Glutamatergic neuron (in vitro differentiated cells): Measurements from ENCODE around the gene EML6. TPM values are rescaled to one million over a fixed set of nuclear protein-coding genes. Genes with fewer than 3 reads are reported as not detected.

Source experiments
- DNase-seq: peaks from one replicate; pipeline ENCODE4 v3.0.0; 2022
- H3K27ac Mint-ChIP-seq: one replicate; pipeline ENCODE4 v1.8.0; 2020; ENCODE audit warnings: mild to moderate bottlenecking, mixed read lengths, inconsistent platforms; ENCODE audit not compliant: unreplicated experiment
- H3K27me3 Mint-ChIP-seq: one replicate; pipeline ENCODE4 v1.8.0; 2020; ENCODE audit warnings: mild to moderate bottlenecking, moderate library complexity, mixed read lengths, inconsistent platforms; ENCODE audit not compliant: unreplicated experiment
- H3K36me3 Mint-ChIP-seq: one replicate; pipeline ENCODE4 v1.8.0; 2020; ENCODE audit warnings: mild to moderate bottlenecking, mixed read lengths, inconsistent platforms; ENCODE audit not compliant: unreplicated experiment
- H3K4me1 Mint-ChIP-seq: one replicate; pipeline ENCODE4 v1.8.0; 2020; ENCODE audit warnings: mild to moderate bottlenecking, low read depth, mixed read lengths, inconsistent platforms; ENCODE audit not compliant: unreplicated experiment
- H3K4me3 Mint-ChIP-seq: one replicate; pipeline ENCODE4 v1.8.0; 2020; ENCODE audit warnings: mild to moderate bottlenecking, mixed read lengths, inconsistent platforms; ENCODE audit not compliant: unreplicated experiment
- H3K9me3 Mint-ChIP-seq: one replicate; pipeline ENCODE4 v1.8.0; 2020; ENCODE audit warnings: mild to moderate bottlenecking, moderate library complexity, mixed read lengths, inconsistent platforms; ENCODE audit not compliant: unreplicated experiment
- total RNA-seq: library from RNA; stranded (reverse); fragmentation: NEBNext Ultra II Directional; extraction: Animal tissue kit (Norgen Biotek cat#: 25700); gene quantifications from one replicate; pipeline ENCODE4 v1.2.1, GENCODE V29; 2021; ENCODE audit not compliant: unreplicated experiment
- TF ChIP-seq, protein P1 (sequence below): fragments of 200-600 bp; sonication (generic); IDR thresholded peaks from one replicate; pipeline ENCODE4 v1.5.0; 2021; ENCODE audit not compliant: partially characterized antibody, unreplicated experiment

EML6 gene
- total RNA-seq, 1 donor from 2014 or later: 0.91 TPM

DNA sequence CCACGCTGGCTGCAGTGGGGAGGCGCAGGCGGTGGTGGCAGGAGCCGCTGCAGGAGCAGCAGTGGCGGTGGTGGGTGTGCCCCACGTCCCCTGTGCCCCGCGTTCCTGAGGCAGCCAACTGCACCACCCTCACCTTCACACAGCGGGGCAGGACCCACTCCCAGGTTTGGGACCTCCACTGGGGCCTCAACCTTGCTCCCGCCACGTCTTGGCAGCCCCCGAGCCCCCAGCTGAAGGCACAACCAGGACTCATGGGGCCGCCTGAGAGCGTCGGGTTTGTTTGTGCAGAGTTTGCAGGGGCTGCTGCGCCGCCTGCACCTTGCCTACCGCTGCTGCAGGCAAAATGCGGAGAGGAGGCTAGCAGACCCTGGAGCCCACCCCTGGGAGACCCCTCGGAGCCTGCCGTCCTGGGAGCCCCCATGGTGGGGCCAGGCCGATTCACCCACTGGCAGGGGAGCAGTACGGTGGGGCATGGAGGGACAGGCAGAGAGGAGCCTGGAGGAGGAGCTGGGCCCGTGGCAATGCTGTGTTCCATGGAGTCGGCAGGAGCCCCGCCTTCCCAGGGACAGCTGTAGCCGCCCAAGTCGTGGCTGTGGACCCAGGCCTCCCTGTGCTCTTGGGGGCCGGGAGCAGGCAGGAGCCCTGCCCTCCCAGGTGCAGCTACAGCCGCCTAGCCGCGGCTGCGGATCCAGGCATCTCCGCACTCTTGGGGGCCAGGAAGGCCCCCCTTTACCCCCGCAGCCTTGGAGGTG, 14.7 kb upstream of the EML6 start:
- no peak overlapping the region for H3K27ac Mint-ChIP-seq
- no peaks in the 10 kb centered on the region for H3K4me1 Mint-ChIP-seq
- peaks cover 3% of the 10 kb centered on the region for H3K9me3 Mint-ChIP-seq
- no peaks in the 10 kb centered on the region for H3K36me3 Mint-ChIP-seq
- TF ChIP-seq, protein P1, sequence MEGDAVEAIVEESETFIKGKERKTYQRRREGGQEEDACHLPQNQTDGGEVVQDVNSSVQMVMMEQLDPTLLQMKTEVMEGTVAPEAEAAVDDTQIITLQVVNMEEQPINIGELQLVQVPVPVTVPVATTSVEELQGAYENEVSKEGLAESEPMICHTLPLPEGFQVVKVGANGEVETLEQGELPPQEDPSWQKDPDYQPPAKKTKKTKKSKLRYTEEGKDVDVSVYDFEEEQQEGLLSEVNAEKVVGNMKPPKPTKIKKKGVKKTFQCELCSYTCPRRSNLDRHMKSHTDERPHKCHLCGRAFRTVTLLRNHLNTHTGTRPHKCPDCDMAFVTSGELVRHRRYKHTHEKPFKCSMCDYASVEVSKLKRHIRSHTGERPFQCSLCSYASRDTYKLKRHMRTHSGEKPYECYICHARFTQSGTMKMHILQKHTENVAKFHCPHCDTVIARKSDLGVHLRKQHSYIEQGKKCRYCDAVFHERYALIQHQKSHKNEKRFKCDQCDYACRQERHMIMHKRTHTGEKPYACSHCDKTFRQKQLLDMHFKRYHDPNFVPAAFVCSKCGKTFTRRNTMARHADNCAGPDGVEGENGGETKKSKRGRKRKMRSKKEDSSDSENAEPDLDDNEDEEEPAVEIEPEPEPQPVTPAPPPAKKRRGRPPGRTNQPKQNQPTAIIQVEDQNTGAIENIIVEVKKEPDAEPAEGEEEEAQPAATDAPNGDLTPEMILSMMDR: no peak
- peak; percentile 59 for DNase-seq
- H3K27me3 Mint-ChIP-seq: peaks cover 5% of the 10 kb centered on the region
- peak overlapping the region; percentile 59 for H3K4me3 Mint-ChIP-seq

DNA sequence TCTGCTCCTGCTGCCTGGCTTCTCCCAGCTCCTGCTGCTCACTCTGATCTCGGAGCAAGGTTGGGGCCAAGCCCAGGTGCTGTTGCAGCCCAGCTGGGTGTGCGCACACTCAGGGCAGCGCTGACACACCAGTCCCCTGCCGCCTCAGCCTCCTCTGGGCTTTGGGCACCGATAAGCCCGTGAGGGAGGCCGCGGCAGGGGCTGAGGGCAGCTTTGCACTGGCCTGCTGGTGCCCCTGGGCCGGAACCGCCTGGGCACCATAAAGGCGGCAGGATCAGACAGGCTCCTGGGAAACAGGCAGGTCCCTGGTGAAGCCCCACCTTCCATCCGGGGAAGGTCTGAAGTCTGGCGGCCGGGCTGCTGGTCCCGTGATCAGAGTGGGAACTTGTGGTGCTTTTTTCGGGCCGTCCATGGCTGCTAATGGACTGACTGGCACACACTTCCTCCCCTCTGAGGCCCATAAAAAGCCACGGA, 14.1 kb upstream of the EML6 start:
- Mint-ChIP-seq H3K4me3 (no peak overlapping the region), H3K4me1 (no peaks in the 10 kb centered on the region), H3K36me3 (no peaks in the 10 kb centered on the region)

DNA sequence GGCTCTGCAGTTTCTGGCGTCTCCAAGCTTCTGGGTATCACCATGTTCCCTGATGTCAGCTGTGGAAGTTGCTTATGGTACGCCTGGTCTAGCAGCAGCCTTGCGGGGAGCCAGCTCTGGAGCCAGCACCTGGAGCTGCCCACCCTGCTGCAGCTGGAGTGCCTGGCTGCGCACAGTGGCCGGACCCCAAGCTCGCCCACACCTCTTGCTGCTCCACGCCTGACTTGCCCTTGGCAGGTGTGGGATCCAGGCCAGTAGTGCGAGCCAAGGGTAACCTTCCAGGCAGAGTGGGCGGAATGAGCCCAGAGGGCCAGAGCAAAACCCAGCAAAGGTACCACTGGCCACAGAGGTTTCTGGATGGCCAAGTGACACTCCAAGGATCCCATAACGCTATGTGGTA, 13.2 kb upstream of the EML6 start:
- no peaks in the 10 kb centered on the region for H3K36me3 Mint-ChIP-seq
- peaks cover 5% of the 10 kb centered on the region for H3K27me3 Mint-ChIP-seq
- H3K4me3 Mint-ChIP-seq: no peak overlapping the region
- H3K4me1 Mint-ChIP-seq: no peaks in the 10 kb centered on the region
- TF ChIP-seq, protein P1: no peak
- no peak for DNase-seq
- H3K27ac Mint-ChIP-seq: no peak overlapping the region
- H3K9me3 Mint-ChIP-seq: peaks cover 3% of the 10 kb centered on the region

More for the DNA sequence above, 14.1 kb upstream of the EML6 start:
- peak; percentile 21 for DNase-seq
- H3K9me3 Mint-ChIP-seq: peaks cover 3% of the 10 kb centered on the region
- H3K27me3 Mint-ChIP-seq: peaks cover 5% of the 10 kb centered on the region
- H3K27ac Mint-ChIP-seq: no peak overlapping the region
- TF ChIP-seq, protein P1: no peak

DNA sequence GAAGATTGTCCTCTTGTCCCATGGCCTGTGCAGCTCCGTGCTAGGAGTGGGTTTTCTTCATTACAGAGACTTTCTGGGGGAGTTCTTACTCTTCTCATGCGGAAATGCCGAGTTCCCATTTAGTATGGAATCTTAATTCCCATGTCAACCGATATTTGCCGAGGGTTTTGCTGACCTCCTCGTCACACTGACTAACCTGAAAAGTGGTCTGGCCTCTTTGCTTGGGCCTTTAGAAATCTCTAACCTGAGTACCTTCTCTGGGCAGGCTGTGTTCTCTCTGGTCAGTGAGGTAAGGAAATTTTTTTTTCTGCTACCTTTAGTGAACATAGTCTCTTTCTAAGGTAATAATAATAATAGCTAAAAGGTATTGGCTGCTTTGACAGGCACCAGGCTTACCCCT, 10.9 kb upstream of the EML6 start:
- Mint-ChIP-seq H3K4me3 (no peak overlapping the region), H3K36me3 (no peaks in the 10 kb centered on the region), H3K9me3 (peaks cover 3% of the 10 kb centered on the region), H3K27ac (no peak overlapping the region), H3K27me3 (peaks cover 5% of the 10 kb centered on the region), H3K4me1 (no peaks in the 10 kb centered on the region)
- DNase-seq: no peak
- TF ChIP-seq, protein P1: no peak

DNA sequence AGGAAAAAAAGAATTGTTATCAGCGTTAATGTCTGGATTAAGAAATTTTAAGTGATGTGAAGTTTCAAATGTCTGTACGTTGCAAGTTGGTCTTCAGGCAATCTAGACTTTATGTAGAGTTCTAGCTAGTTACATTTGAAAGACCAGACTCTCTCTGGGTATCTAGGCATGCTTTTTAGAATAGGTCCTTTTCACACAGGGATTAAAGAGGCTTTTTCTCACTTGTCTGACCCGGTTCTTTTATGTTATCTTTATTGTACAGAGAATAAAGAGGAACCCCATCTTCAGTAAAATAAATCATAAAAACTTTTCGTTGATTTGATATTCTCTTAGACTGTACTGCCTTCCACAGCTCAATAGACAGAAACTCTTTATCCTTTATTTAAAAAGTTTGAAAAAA, 8.5 kb upstream of the EML6 start:
- no peaks in the 10 kb centered on the region for H3K4me1 Mint-ChIP-seq
- H3K36me3 Mint-ChIP-seq: peaks cover 5% of the 10 kb centered on the region
- peaks cover 3% of the 10 kb centered on the region for H3K9me3 Mint-ChIP-seq
- H3K27me3 Mint-ChIP-seq: peaks cover 2% of the 10 kb centered on the region
- no peak overlapping the region for H3K27ac Mint-ChIP-seq
- no peak overlapping the region for H3K4me3 Mint-ChIP-seq
- TF ChIP-seq, protein P1: no peak
- no peak for DNase-seq
